HEK293 (cell line): Measurements from ENCODE around the gene NLK.

Experiments used
- CTCF ChIA-PET: fragments of 350-600 bp; formaldehyde crosslinking; extraction: SDS; loops from one replicate; lab custom pipeline; 2021; ENCODE audit warnings: antibody characterized with exemption; lab: Yijun Ruan, JAX
- POLR2A ChIA-PET: fragments of 300-600 bp; formaldehyde crosslinking; extraction: SDS; loops from one replicate; lab custom pipeline; 2020; ENCODE audit warnings: antibody characterized with exemption, inconsistent platforms; lab: Yijun Ruan, JAX
- H3K27ac ChIP-seq: fragments of 200-500 bp; sonication (Bioruptor generic); 2 replicates; pipeline ENCODE4 v1.5.1; 2014; ENCODE audit warnings: low read depth, low read length, control low read depth, inconsistent platforms; ENCODE audit errors: extremely low read depth
- H3K36me3 ChIP-seq, 2 experiments: fragments of 200-500 bp in 1 of 2; sonication (Bioruptor generic) in 1 of 2; 1 replicate in 1 of 2; 2 replicates in 1 of 2; pipeline ENCODE4 v1.5.1; 2014 to 2017; ENCODE audit warnings: inconsistent platforms in 2 of 2, low read length in 2 of 2; ENCODE audit not compliant: control insufficient read depth in 2 of 2, insufficient read depth in 1 of 2
- H3K4me1 ChIP-seq: fragments of 200-500 bp; sonication (Bioruptor generic); 2 replicates; pipeline ENCODE4 v1.5.1; 2014; ENCODE audit warnings: mild to moderate bottlenecking, low read length, inconsistent platforms; ENCODE audit not compliant: control insufficient read depth, insufficient read depth
- H3K4me3 ChIP-seq: 2 replicates; pipeline ENCODE4 v1.5.1; 2011; ENCODE audit warnings: low read depth, mild to moderate bottlenecking, control low read depth, low read length, moderate library complexity
- H3K9me3 ChIP-seq: fragments of 200-500 bp; sonication (Bioruptor generic); 2 replicates; pipeline ENCODE4 v1.5.1; 2014; ENCODE audit warnings: low read depth, low read length, inconsistent platforms; ENCODE audit not compliant: control insufficient read depth, insufficient read depth
- GFI1B ChIP-seq: fragments of 450-650 bp; formaldehyde crosslinking; IDR thresholded peaks from 2 replicates; pipeline ENCODE4 v1.5.1; 2016; ENCODE audit warnings: missing biosample characterization, missing genetic modification characterization
- KLF1 ChIP-seq: fragments of 450-650 bp; formaldehyde crosslinking; IDR thresholded peaks from 2 replicates; pipeline ENCODE4 v1.5.1; 2016; ENCODE audit warnings: missing biosample characterization, missing genetic modification characterization
- KLF9 ChIP-seq: fragments of 450-650 bp; formaldehyde crosslinking; IDR thresholded peaks from 2 replicates; pipeline ENCODE4 v1.5.1; 2016; ENCODE audit warnings: missing biosample characterization, missing genetic modification characterization, low read depth
- OSR2 ChIP-seq: fragments of 450-650 bp; formaldehyde crosslinking; IDR thresholded peaks from 2 replicates; pipeline ENCODE4 v1.5.1; 2016; ENCODE audit warnings: missing biosample characterization, missing genetic modification characterization
- ZNF248 ChIP-seq: fragments of 450-650 bp; formaldehyde crosslinking; IDR thresholded peaks from 2 replicates; pipeline ENCODE4 v1.5.1; 2017; ENCODE audit warnings: missing biosample characterization, missing genetic modification characterization
- ZNF37A ChIP-seq: fragments of 450-650 bp; IDR thresholded peaks from 2 replicates; pipeline ENCODE4 v1.5.1; 2018; ENCODE audit warnings: missing biosample characterization, missing genetic modification characterization
- ZNF423 ChIP-seq: fragments of 450-650 bp; formaldehyde crosslinking; IDR thresholded peaks from 2 replicates; pipeline ENCODE4 v1.5.1; 2016; ENCODE audit warnings: missing biosample characterization, missing genetic modification characterization
- ZNF449 ChIP-seq: fragments of 450-650 bp; formaldehyde crosslinking; IDR thresholded peaks from 2 replicates; pipeline ENCODE4 v1.5.1; 2017; ENCODE audit warnings: missing biosample characterization, mild to moderate bottlenecking, missing genetic modification characterization, moderate library complexity
- ZNF473 ChIP-seq: fragments of 450-650 bp; formaldehyde crosslinking; IDR thresholded peaks from 2 replicates; pipeline ENCODE4 v1.5.1; 2017; ENCODE audit warnings: missing biosample characterization, missing genetic modification characterization
- ZNF654 ChIP-seq: fragments of 450-650 bp; formaldehyde crosslinking; IDR thresholded peaks from 2 replicates; pipeline ENCODE4 v1.5.1; 2016; ENCODE audit warnings: low read depth, missing biosample characterization, missing genetic modification characterization
- ZNF701 ChIP-seq: fragments of 450-650 bp; formaldehyde crosslinking; IDR thresholded peaks from 2 replicates; pipeline ENCODE4 v1.5.1; 2016; ENCODE audit warnings: missing biosample characterization, missing genetic modification characterization
- ZNF76 ChIP-seq: fragments of 450-650 bp; formaldehyde crosslinking; IDR thresholded peaks from 2 replicates; pipeline ENCODE4; 2016; ENCODE audit warnings: low read depth, missing biosample characterization, missing genetic modification characterization, borderline replicate concordance
- TF ChIP-seq, protein P1 (sequence below): fragments of 450-650 bp; IDR thresholded peaks from 2 replicates; pipeline ENCODE4 v1.5.1; 2018; ENCODE audit warnings: missing biosample characterization, mild to moderate bottlenecking, missing genetic modification characterization
- TF ChIP-seq, protein P2 (sequence below): fragments of 450-650 bp; formaldehyde crosslinking; IDR thresholded peaks from 2 replicates; pipeline ENCODE4 v1.5.1; 2016; ENCODE audit warnings: missing biosample characterization, missing genetic modification characterization
- TF ChIP-seq, protein P3 (sequence below): fragments of 450-650 bp; formaldehyde crosslinking; IDR thresholded peaks from 2 replicates; pipeline ENCODE4 v1.5.1; 2016; ENCODE audit warnings: missing biosample characterization, missing genetic modification characterization

Gene NLK

DNA sequence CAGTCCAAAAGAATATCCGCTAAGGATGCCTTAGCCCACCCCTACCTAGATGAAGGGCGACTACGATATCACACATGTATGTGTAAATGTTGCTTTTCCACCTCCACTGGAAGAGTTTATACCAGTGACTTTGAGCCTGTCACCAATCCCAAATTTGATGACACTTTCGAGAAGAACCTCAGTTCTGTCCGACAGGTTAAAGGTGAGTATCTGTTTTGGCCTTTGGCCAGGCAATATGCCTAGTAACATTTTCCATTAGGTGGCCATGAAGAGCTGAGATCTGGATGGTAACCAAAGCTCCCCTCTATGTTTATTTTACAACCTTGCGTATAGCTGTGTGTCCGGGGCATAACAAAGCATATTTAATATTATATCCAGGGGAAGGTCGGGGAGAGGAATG is 148.5 kb downstream of the NLK start:
- peaks cover 15% of the 10 kb centered on the region; the same call in 1 of the 2 replicates for H3K4me1 ChIP-seq
- ChIA-PET POLR2A (no interaction called here), CTCF (interaction anchor here (1.2 kb wide), 1 partner anchor 120 kb away, joined by 3 read pairs; no protein-coding TSS in a partner anchor)
- no peaks in the 10 kb centered on the region for H3K9me3 ChIP-seq
- peaks cover 8 to 19% of the 10 kb centered on the region in 2 experiments for H3K36me3 ChIP-seq
- H3K27ac ChIP-seq: no peak overlapping the region
- no peak overlapping the region for H3K4me3 ChIP-seq
- no peak for TF ChIP-seq KLF1 (tag by site-specific recombination)

DNA sequence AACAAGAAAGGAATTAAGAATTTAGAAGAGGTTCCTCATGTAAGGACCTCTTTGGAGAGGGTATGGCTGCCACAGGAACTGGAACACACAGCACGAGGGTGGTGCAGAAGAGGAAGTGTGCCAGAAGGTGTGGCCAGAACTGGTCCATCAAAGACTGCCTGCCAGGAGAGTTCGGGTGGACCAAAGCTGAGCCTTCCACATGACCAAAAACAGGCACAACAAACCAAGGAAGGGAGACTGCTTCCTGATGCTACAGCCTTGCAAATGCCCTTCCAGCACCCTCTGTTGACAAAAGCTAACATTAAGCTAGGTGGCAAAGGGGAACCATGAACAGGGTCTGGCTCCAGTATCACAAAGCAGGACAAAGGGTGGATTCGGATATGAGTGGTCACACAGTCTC is 150.8 kb downstream of the NLK start:
- no peak overlapping the region for H3K27ac ChIP-seq
- H3K4me3 ChIP-seq: no peak overlapping the region
- CTCF ChIA-PET: interaction anchor here (1.1 kb wide), 1 partner anchor 11 kb away, joined by 3 read pairs; no protein-coding TSS in a partner anchor
- TF ChIP-seq OSR2: no peak
- no peak for TF ChIP-seq KLF9 (tag by site-specific recombination)
- TF ChIP-seq, protein P1, sequence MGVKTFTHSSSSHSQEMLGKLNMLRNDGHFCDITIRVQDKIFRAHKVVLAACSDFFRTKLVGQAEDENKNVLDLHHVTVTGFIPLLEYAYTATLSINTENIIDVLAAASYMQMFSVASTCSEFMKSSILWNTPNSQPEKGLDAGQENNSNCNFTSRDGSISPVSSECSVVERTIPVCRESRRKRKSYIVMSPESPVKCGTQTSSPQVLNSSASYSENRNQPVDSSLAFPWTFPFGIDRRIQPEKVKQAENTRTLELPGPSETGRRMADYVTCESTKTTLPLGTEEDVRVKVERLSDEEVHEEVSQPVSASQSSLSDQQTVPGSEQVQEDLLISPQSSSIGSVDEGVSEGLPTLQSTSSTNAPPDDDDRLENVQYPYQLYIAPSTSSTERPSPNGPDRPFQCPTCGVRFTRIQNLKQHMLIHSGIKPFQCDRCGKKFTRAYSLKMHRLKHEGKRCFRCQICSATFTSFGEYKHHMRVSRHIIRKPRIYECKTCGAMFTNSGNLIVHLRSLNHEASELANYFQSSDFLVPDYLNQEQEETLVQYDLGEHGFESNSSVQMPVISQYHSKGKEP (tag by site-specific recombination): no peak
- TF ChIP-seq GFI1B (tag by site-specific recombination): no peak
- TF ChIP-seq, protein P2, sequence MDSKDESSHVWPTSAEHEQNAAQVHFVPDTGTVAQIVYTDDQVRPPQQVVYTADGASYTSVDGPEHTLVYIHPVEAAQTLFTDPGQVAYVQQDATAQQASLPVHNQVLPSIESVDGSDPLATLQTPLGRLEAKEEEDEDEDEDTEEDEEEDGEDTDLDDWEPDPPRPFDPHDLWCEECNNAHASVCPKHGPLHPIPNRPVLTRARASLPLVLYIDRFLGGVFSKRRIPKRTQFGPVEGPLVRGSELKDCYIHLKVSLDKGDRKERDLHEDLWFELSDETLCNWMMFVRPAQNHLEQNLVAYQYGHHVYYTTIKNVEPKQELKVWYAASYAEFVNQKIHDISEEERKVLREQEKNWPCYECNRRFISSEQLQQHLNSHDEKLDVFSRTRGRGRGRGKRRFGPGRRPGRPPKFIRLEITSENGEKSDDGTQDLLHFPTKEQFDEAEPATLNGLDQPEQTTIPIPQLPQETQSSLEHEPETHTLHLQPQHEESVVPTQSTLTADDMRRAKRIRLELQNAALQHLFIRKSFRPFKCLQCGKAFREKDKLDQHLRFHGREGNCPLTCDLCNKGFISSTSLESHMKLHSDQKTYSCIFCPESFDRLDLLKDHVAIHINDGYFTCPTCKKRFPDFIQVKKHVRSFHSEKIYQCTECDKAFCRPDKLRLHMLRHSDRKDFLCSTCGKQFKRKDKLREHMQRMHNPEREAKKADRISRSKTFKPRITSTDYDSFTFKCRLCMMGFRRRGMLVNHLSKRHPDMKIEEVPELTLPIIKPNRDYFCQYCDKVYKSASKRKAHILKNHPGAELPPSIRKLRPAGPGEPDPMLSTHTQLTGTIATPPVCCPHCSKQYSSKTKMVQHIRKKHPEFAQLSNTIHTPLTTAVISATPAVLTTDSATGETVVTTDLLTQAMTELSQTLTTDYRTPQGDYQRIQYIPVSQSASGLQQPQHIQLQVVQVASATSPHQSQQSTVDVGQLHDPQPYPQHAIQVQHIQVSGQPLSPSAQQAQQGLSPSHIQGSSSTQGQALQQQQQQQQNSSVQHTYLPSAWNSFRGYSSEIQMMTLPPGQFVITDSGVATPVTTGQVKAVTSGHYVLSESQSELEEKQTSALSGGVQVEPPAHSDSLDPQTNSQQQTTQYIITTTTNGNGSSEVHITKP (tag by site-specific recombination): no peak
- TF ChIP-seq, all 188 proteins: peak for 0
- POLR2A ChIA-PET: interaction anchor here (0.5 kb wide), 1 partner anchor 22 kb away, joined by 5 read pairs; no protein-coding TSS in a partner anchor
- Histone ChIP-seq H3K4me1 (peaks cover 15% of the 10 kb centered on the region; the same call in 1 of the 2 replicates), H3K9me3 (no peaks in the 10 kb centered on the region), H3K36me3 (peaks cover 12 to 19% of the 10 kb centered on the region in 2 experiments)

DNA sequence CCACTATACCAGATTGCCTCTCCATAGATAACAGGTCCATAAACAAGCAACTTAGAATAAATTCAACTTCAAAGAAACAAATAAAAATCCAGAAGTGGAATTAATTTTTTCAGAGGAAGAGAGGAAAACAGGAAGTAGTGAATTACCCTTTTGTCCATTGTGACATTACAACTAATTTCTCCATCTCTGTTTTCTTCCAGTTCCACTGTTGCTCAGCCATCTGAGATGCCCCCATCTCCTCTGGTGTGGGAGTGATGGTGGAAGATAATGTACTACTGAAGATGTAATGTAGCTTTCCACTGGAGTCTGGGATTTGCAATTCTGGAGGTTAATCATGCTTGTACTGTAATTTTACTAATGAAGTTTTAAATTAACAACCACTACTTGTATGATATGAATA is 151.9 kb downstream of the NLK start:
- Histone ChIP-seq H3K27ac (no peak overlapping the region), H3K4me3 (no peak overlapping the region), H3K36me3 (peaks cover 12 to 19% of the 10 kb centered on the region in 2 experiments), H3K4me1 (peaks cover 9% of the 10 kb centered on the region; the same call in 1 of the 2 replicates), H3K9me3 (no peaks in the 10 kb centered on the region)
- TF ChIP-seq ZNF37A (tag by site-specific recombination): no peak
- CTCF ChIA-PET: no interaction called here
- POLR2A ChIA-PET: interaction anchor here (0.9 kb wide), 1 partner anchor 8 kb away, joined by 4 read pairs; no protein-coding TSS in a partner anchor

DNA sequence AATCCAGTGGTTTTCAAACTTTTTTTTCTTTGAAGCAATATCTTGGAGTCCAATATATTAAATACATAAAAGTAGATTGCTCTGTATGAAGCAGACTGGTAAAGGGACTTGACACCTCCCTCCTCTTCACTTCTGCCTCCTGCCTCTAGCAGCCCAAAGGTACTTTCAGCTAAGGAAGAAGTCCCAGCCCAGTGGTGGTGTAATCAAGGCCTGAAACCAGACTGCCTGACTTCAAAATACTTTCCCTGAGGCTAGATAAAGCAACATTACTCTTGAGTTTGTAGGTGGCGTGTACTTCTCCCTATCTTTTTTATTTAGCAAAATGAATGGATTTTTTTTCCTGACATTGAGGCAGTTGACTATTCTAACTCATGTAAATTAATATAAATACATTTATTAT is 154.2 kb downstream of the NLK start:
- ChIA-PET POLR2A (no interaction called here), CTCF (interaction anchor here (0.6 kb wide), 1 partner anchor 55 kb away, joined by 4 read pairs; no protein-coding TSS in a partner anchor)
- TF ChIP-seq ZNF423 (tag by site-specific recombination) (no peak), ZNF701 (tag by site-specific recombination) (no peak), ZNF473 (tag by site-specific recombination) (no peak), ZNF654 (tag by site-specific recombination) (no peak), ZNF248 (tag by site-specific recombination) (no peak), ZNF449 (tag by site-specific recombination) (no peak), ZNF76 (tag by site-specific recombination) (no peak)
- TF ChIP-seq, protein P3, sequence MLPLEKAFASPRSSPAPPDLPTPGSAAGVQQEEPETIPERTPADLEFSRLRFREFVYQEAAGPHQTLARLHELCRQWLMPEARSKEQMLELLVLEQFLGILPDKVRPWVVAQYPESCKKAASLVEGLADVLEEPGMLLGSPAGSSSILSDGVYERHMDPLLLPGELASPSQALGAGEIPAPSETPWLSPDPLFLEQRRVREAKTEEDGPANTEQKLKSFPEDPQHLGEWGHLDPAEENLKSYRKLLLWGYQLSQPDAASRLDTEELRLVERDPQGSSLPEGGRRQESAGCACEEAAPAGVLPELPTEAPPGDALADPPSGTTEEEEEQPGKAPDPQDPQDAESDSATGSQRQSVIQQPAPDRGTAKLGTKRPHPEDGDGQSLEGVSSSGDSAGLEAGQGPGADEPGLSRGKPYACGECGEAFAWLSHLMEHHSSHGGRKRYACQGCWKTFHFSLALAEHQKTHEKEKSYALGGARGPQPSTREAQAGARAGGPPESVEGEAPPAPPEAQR: no peak
- Histone ChIP-seq H3K36me3 (peaks cover 12 to 19% of the 10 kb centered on the region in 2 experiments), H3K4me1 (peaks cover 4% of the 10 kb centered on the region; the same call in 1 of the 2 replicates), H3K27ac (no peak overlapping the region), H3K9me3 (no peaks in the 10 kb centered on the region), H3K4me3 (no peak overlapping the region)
